ENCODE results near the gene TRAF7. TPM values are rescaled to one million over a fixed set of nuclear protein-coding genes. Genes with fewer than 3 reads are reported as not detected.

The TRAF7 gene
- total RNA-seq, 1 experiment from 2014 or later: 160 TPM

DNA sequence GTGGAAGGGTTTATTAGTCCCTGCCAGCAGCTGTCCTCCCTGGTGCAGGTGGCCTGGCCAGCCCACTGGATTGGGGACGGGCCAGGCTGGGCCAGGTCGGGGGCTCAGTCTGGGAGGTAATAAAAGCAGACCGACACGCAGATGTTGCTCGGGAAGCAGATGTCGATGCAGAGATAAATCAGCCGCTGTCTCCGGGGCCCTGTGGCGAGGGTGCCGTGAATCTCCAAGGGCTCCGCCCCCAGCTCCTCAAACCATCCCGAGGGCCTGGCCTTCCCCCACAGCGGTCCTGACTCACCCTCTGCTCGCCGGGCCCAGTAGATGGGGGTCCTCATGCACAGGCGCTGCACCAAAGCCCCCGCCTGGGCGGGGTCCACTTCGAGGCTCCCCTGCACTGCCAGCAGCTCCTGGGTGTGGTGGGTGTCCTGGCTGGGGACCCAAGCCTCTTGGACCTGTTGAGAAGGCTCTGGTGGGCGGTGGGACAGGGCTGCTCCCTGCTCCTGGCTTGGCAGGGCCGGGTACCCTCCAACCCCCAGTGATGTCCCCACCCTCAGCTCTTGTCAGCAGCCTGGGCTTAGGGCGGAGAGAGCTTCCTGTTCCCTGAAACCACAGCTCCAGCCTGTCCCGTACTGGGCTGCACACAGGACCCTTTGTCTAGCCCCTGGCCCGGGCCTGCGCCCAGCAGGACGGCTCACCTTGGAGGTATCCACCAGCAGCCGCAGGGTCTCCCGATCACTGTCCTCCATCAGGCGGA, 53.9 kb downstream of the TRAF7 start (continued):
- TF ChIP-seq REST (IDR thresholded peaks at IDR 0.05; ENCODE audit: low read depth) (no peak), YY1 (IDR thresholded peaks at IDR 0.05; ENCODE audit: extremely low read depth, insufficient replicate concordance, low read depth, low read length) (no peak)

DNA sequence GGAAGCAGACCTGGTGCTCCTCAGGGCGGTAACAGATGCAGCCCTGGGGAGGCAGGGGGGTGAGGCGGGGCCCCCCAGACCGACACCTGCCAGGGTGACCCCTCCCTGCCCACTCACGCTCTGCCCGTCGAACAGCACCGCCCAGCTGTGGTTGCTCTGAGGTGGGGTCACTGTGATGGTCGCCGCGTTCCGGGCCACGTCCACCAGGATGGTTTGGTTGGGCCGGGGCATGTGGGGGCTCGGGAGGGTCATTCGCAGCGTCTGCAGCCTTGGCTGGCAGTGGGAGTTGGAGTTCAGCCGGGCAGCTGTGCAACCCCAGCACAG, 54.4 kb downstream of the TRAF7 start:
- Histone ChIP-seq H4K20me1 (ENCODE audit: insufficient read depth) (peaks cover 9% of the 10 kb centered on the region; the same call in 1 of the 2 replicates), H3K36me3 (ENCODE audit: control insufficient read depth in 1 of 2, insufficient read depth in 2 of 2, low read length in 2 of 2) (peaks cover 4 to 33% of the 10 kb centered on the region in 2 experiments; a peak in 3 of 4 replicates), H3K27me3 (ENCODE audit: insufficient read depth, low read length) (no peaks in the 10 kb centered on the region), H3K4me1 (ENCODE audit: control insufficient read depth in 1 of 2, insufficient read depth in 2 of 2, low read length in 2 of 2) (peaks cover 16 to 38% of the 10 kb centered on the region in 2 experiments), H3K9ac (ENCODE audit: low read length) (no peak overlapping the region), H3K79me2 (ENCODE audit: insufficient read depth, low read length) (peaks cover 53% of the 10 kb centered on the region), H3K4me3 (replicated peaks in 1 of 2; ENCODE audit: low read depth in 1 of 2, low read length in 2 of 2) (no peak overlapping the region), H3K9me2 (ENCODE audit: insufficient read depth) (no peaks in the 10 kb centered on the region), H2AFZ (ENCODE audit: low read depth, low read length, poor library complexity, severe bottlenecking) (no peak overlapping the region), H3K27ac (ENCODE audit: low read depth, low read length) (no peak overlapping the region), H3K4me2 (ENCODE audit: low read length) (no peak overlapping the region), H3K9me3 (ENCODE audit: control insufficient read depth in 1 of 2, insufficient read depth in 1 of 2, low read depth in 1 of 2, low read length in 2 of 2) (no peaks in the 10 kb centered on the region)
- DNase-seq (ENCODE audit: low read depth, low spot score): no peak
- ChIA-PET POLR2A (no interaction called here), CTCF (no interaction called here), RAD21 (ENCODE audit: low non-redundant PET in 1 of 2, low total read pairs in 2 of 2, uncharacterized antibody in 2 of 2, unreplicated experiment in 2 of 2) (no interaction called here)
- no peak for ATAC-seq
- intact Hi-C loops (cut with micrococcal nuclease): no loop called here
- no TSS peak for BruUV-seq (replicated peaks)
- TF ChIP-seq RAD21 (IDR thresholded peaks at IDR 0.05; ENCODE audit: low read depth) (no peak), YY1 (IDR thresholded peaks at IDR 0.05; ENCODE audit: extremely low read depth, insufficient replicate concordance, low read depth, low read length) (no peak), EGR1 (IDR thresholded peaks at IDR 0.05; ENCODE audit: low read depth) (no peak), ELF1 (IDR thresholded peaks at IDR 0.05; ENCODE audit: borderline replicate concordance, low read depth) (no peak), FOSL1 (IDR thresholded peaks at IDR 0.05; ENCODE audit: low read depth) (no peak), ZNF274 (IDR thresholded peaks at IDR 0.05; ENCODE audit: low read depth, low read length) (no peak), MAX (IDR thresholded peaks at IDR 0.05) (no peak), SIN3A (IDR thresholded peaks at IDR 0.05; ENCODE audit: low read depth) (no peak), TCF7L2 (IDR thresholded peaks at IDR 0.05; ENCODE audit: borderline replicate concordance, extremely low read depth, insufficient read depth, insufficient read length) (no peak), CEBPB (IDR thresholded peaks at IDR 0.05; ENCODE audit: low read depth) (no peak), POLR2A (IDR thresholded peaks at IDR 0.05; ENCODE audit: borderline replicate concordance, extremely low read depth, insufficient read depth, insufficient read length) (no peak), ZFX (IDR thresholded peaks at IDR 0.05) (no peak), EZH2phosphoT487 (IDR thresholded peaks at IDR 0.05; ENCODE audit: borderline replicate concordance) (no peak), EZH2 (IDR thresholded peaks at IDR 0.05) (no peak), POLR2AphosphoS5 (IDR thresholded peaks at IDR 0.05; ENCODE audit: low read depth, low read length) (no peak)
- TF ChIP-seq, protein P1, sequence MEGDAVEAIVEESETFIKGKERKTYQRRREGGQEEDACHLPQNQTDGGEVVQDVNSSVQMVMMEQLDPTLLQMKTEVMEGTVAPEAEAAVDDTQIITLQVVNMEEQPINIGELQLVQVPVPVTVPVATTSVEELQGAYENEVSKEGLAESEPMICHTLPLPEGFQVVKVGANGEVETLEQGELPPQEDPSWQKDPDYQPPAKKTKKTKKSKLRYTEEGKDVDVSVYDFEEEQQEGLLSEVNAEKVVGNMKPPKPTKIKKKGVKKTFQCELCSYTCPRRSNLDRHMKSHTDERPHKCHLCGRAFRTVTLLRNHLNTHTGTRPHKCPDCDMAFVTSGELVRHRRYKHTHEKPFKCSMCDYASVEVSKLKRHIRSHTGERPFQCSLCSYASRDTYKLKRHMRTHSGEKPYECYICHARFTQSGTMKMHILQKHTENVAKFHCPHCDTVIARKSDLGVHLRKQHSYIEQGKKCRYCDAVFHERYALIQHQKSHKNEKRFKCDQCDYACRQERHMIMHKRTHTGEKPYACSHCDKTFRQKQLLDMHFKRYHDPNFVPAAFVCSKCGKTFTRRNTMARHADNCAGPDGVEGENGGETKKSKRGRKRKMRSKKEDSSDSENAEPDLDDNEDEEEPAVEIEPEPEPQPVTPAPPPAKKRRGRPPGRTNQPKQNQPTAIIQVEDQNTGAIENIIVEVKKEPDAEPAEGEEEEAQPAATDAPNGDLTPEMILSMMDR (IDR thresholded peaks at IDR 0.05 in 2 of 3, conservative IDR thresholded peaks at IDR 0.05 in 1 of 3; ENCODE audit: borderline replicate concordance in 1 of 3, insufficient read depth in 1 of 3, low read depth in 2 of 3, low read length in 2 of 3): no peak
- TF ChIP-seq, protein P2, sequence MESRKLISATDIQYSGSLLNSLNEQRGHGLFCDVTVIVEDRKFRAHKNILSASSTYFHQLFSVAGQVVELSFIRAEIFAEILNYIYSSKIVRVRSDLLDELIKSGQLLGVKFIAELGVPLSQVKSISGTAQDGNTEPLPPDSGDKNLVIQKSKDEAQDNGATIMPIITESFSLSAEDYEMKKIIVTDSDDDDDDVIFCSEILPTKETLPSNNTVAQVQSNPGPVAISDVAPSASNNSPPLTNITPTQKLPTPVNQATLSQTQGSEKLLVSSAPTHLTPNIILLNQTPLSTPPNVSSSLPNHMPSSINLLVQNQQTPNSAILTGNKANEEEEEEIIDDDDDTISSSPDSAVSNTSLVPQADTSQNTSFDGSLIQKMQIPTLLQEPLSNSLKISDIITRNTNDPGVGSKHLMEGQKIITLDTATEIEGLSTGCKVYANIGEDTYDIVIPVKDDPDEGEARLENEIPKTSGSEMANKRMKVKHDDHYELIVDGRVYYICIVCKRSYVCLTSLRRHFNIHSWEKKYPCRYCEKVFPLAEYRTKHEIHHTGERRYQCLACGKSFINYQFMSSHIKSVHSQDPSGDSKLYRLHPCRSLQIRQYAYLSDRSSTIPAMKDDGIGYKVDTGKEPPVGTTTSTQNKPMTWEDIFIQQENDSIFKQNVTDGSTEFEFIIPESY (IDR thresholded peaks at IDR 0.05; ENCODE audit: extremely low read depth, insufficient replicate concordance, low read length): no peak
